Glutamatergic neuron (in vitro differentiated cells): ENCODE measurements around the gene HSPG2. TPM values are rescaled to one million over a fixed set of nuclear protein-coding genes. Genes with fewer than 3 reads are reported as not detected.
"Not testable (repeated sequence)": the region's sequence is repeated elsewhere in the genome, so short reads cannot be mapped to it uniquely, and the experiment has no call there.

Experiments used
- DNase-seq: peaks from one replicate; pipeline ENCODE4 v3.0.0; 2022
- H3K27ac Mint-ChIP-seq: one replicate; pipeline ENCODE4 v1.8.0; 2020; ENCODE audit warnings: mild to moderate bottlenecking, mixed read lengths, inconsistent platforms; ENCODE audit not compliant: unreplicated experiment
- H3K27me3 Mint-ChIP-seq: one replicate; pipeline ENCODE4 v1.8.0; 2020; ENCODE audit warnings: mild to moderate bottlenecking, moderate library complexity, mixed read lengths, inconsistent platforms; ENCODE audit not compliant: unreplicated experiment
- H3K36me3 Mint-ChIP-seq: one replicate; pipeline ENCODE4 v1.8.0; 2020; ENCODE audit warnings: mild to moderate bottlenecking, mixed read lengths, inconsistent platforms; ENCODE audit not compliant: unreplicated experiment
- H3K4me1 Mint-ChIP-seq: one replicate; pipeline ENCODE4 v1.8.0; 2020; ENCODE audit warnings: mild to moderate bottlenecking, low read depth, mixed read lengths, inconsistent platforms; ENCODE audit not compliant: unreplicated experiment
- H3K4me3 Mint-ChIP-seq: one replicate; pipeline ENCODE4 v1.8.0; 2020; ENCODE audit warnings: mild to moderate bottlenecking, mixed read lengths, inconsistent platforms; ENCODE audit not compliant: unreplicated experiment
- H3K9me3 Mint-ChIP-seq: one replicate; pipeline ENCODE4 v1.8.0; 2020; ENCODE audit warnings: mild to moderate bottlenecking, moderate library complexity, mixed read lengths, inconsistent platforms; ENCODE audit not compliant: unreplicated experiment
- total RNA-seq: library from RNA; stranded (reverse); fragmentation: NEBNext Ultra II Directional; extraction: Animal tissue kit (Norgen Biotek cat#: 25700); gene quantifications from one replicate; pipeline ENCODE4 v1.2.1, GENCODE V29; 2021; ENCODE audit not compliant: unreplicated experiment
- TF ChIP-seq, protein P1 (sequence below): fragments of 200-600 bp; sonication (generic); IDR thresholded peaks from one replicate; pipeline ENCODE4 v1.5.0; 2021; ENCODE audit not compliant: partially characterized antibody, unreplicated experiment

Gene HSPG2
- total RNA-seq, 1 donor from 2014 or later, result 3.3 TPM

DNA sequence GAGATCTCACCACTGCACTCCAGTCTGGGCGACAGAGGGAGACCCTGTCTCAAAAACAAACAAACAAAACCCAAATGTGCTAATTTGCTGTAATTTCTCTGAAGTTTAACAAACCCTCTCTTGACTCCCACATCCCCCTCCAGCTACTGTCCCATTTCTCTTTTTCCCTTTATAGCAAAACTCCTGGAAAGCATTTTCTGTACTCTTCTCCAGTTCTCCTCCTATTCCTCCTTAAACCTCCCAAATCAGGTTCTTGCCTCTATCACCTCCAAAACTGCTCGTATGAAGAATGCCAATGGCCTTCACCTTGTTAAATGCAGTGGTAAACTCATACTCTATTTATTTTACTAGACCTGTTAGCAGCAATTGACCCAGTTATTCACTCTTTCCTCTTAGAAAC is 150.5 kb downstream of the HSPG2 start:
- peaks cover 3% of the 10 kb centered on the region for H3K27me3 Mint-ChIP-seq
- TF ChIP-seq, protein P1, sequence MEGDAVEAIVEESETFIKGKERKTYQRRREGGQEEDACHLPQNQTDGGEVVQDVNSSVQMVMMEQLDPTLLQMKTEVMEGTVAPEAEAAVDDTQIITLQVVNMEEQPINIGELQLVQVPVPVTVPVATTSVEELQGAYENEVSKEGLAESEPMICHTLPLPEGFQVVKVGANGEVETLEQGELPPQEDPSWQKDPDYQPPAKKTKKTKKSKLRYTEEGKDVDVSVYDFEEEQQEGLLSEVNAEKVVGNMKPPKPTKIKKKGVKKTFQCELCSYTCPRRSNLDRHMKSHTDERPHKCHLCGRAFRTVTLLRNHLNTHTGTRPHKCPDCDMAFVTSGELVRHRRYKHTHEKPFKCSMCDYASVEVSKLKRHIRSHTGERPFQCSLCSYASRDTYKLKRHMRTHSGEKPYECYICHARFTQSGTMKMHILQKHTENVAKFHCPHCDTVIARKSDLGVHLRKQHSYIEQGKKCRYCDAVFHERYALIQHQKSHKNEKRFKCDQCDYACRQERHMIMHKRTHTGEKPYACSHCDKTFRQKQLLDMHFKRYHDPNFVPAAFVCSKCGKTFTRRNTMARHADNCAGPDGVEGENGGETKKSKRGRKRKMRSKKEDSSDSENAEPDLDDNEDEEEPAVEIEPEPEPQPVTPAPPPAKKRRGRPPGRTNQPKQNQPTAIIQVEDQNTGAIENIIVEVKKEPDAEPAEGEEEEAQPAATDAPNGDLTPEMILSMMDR, result no peak
- no peak overlapping the region for H3K27ac Mint-ChIP-seq
- no peak for DNase-seq
- H3K9me3 Mint-ChIP-seq, result peaks cover 14% of the 10 kb centered on the region
- H3K4me3 Mint-ChIP-seq, result no peak overlapping the region
- H3K36me3 Mint-ChIP-seq, result no peaks in the 10 kb centered on the region
- H3K4me1 Mint-ChIP-seq, result peaks cover 5% of the 10 kb centered on the region

GRCh38 chr1:21785764-21786163 is 151.3 kb downstream of the HSPG2 start:
- not testable (repeated sequence) for H3K4me1 Mint-ChIP-seq, H3K27ac Mint-ChIP-seq, H3K4me3 Mint-ChIP-seq, H3K36me3 Mint-ChIP-seq, DNase-seq, H3K27me3 Mint-ChIP-seq
- H3K9me3 Mint-ChIP-seq, result peaks cover 14% of the 10 kb centered on the region

DNA sequence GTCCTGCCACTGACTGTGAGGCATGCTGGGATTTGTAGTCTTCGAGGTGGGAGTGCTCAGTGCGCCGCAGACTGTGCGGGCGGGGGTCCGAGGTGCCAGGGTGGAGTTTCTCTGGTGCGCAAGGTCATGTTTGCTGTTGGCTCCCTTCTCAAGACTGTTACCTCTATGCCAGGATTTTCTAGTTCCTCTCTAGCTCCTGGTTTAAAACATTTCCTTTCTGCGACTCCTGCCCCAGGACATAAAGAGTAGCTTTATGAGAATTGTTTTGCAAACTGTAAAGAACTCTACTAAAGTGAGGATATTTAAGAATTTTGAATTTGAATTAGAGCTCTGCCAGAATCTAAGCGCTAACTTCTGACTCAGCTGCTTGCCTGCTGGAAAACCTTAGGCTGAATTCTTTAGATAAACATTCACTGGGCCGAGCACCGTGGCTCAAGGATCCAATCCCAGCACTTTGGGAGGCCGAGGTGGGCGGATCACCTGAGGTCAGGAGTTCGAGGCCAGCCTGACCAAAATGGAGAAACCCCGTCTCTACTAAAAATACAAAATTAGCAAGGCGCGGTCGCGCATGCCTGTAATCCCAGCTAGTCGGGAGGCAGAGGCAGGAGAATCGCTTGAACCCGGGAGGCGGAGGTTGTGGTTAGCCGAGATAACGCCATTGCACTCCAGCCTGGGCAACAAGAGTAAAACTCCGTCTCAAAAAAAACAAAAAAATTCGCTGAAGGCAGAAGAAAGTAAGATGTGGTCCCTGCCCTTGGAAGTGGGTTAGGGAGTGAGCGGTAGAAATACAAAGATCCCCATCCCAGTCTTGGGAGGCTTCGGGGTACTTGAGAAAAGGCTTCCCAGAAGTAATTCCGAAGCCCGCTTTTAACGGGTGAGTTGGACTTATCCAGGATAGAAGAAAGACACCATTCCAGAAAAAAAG is 153.2 kb downstream of the HSPG2 start:
- H3K4me1 Mint-ChIP-seq, result peaks cover 5% of the 10 kb centered on the region
- no peaks in the 10 kb centered on the region for H3K36me3 Mint-ChIP-seq
- H3K9me3 Mint-ChIP-seq, result peaks cover 14% of the 10 kb centered on the region
- H3K27ac Mint-ChIP-seq, result peak overlapping the region; percentile 99
- TF ChIP-seq, protein P1, result no peak
- peak; percentile 89 for DNase-seq
- H3K4me3 Mint-ChIP-seq, result peak overlapping the region; percentile 97
- H3K27me3 Mint-ChIP-seq, result peaks cover 3% of the 10 kb centered on the region

- Mint-ChIP-seq H3K27ac (peak within 1 kb of the TSS; percentile 99), H3K27me3 (peaks cover 5% of the 10 kb centered on the region), H3K4me1 (peaks cover 5% of the 10 kb centered on the region), H3K9me3 (peaks cover 14% of the 10 kb centered on the region), H3K36me3 (no peaks in the 10 kb centered on the region), H3K4me3 (peak within 1 kb of the TSS; percentile 98)
- DNase-seq, result peak; percentile 98
- TF ChIP-seq, protein P1, result no peak
These were observed 154.0 kb downstream of the HSPG2 start, which contains the start of gene USP48 for GRCh38 chr1:21782868-21783678. Gene USP48 (minus strand): TSS chr1:21783149. CDS start chr1:21782957, 192 bp downstream.

DNA sequence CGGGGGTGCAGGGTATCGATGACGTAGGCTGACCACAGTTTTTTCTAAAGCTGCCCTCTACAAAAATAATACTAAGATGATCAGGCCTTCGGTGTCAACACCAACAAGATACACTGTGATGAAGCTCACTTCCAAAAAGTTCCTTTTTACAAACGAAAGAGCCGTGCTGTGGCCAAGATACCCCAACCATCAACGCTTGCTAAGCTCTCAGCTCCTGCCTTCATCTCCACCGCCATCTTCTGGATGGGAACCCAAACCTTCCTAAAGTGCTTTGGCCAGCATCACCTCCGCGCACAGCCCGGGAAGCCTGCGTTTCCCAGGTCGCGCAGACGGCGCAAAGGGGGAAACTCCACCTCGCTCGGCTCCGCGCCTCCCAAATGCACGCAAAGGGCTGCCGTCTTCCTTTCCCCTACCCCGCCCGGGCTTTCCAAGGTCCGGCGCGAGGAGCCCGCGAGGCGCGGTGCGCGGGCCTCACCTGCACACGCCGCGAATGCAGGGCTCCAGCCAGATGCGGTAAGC is 154.7 kb downstream of the HSPG2 start:
- H3K4me1 Mint-ChIP-seq, result peaks cover 5% of the 10 kb centered on the region
- peaks cover 5% of the 10 kb centered on the region for H3K27me3 Mint-ChIP-seq
- peak overlapping the region; percentile 60 for H3K27ac Mint-ChIP-seq
- no peaks in the 10 kb centered on the region for H3K36me3 Mint-ChIP-seq
- peaks cover 14% of the 10 kb centered on the region for H3K9me3 Mint-ChIP-seq
- no peak for DNase-seq
- TF ChIP-seq, protein P1, result no peak
- peak overlapping the region; percentile 98 for H3K4me3 Mint-ChIP-seq
